Tongue (tissue), 2 donors: ENCODE data around the gene ZFP36L1. TPM values are rescaled to one million over a fixed set of nuclear protein-coding genes. Genes with fewer than 3 reads are reported as not detected.
A peak's percentile ranks its signal among the peaks of the same experiment; 100 is the strongest.

ENCODE experiments used
- DNase-seq: peaks from one replicate; pipeline ENCODE4 v3.0.0-alpha.2; 2015
- total RNA-seq: library from RNA; depleted of rRNA; stranded (reverse); fragments of >200 nt; gene quantifications from one replicate; pipeline ENCODE4 v1.2.3, GENCODE V29; 2014

The ZFP36L1 gene
- total RNA-seq, 1 donor from 2014 or later, result 282 TPM

DNA sequence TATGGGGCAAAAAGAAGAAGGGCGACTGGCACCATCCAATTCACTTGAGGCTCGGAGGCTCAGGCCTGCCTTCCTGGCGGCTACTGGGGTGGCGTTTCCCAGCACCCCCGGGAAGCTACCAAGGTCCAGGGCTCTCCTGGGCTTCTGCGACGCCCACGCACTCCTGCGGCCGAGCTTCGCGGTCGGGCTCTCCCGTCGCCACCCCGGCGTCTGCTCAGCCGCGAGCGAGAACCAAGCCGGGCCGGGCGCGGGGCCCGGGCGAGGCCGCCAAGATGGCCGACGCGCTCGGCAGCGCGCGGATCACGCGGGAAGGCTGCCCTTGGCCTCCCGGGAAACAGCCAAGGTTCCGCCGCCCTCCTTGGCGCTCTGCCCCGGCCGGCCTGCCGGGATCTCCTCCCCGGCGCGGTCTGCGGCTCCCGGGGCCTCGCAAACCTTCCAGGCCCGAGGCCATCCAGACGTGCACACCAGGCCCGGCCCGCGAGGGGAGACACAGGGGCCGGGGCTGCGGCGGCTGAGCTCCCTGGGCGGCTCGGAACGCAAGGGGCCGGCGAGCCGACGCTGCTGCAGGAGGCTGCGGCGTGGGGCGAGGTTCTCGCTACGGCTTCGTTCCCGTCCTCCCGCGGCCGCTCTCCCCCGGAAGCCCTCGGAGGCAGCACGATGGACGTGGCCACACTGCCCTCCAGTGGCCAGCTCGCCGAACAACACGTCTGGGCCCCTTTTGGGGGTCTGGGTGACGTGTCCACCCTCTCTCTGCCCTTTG, 23.5 kb upstream of the ZFP36L1 start:
- DNase-seq, result peak; percentile 97

DNA sequence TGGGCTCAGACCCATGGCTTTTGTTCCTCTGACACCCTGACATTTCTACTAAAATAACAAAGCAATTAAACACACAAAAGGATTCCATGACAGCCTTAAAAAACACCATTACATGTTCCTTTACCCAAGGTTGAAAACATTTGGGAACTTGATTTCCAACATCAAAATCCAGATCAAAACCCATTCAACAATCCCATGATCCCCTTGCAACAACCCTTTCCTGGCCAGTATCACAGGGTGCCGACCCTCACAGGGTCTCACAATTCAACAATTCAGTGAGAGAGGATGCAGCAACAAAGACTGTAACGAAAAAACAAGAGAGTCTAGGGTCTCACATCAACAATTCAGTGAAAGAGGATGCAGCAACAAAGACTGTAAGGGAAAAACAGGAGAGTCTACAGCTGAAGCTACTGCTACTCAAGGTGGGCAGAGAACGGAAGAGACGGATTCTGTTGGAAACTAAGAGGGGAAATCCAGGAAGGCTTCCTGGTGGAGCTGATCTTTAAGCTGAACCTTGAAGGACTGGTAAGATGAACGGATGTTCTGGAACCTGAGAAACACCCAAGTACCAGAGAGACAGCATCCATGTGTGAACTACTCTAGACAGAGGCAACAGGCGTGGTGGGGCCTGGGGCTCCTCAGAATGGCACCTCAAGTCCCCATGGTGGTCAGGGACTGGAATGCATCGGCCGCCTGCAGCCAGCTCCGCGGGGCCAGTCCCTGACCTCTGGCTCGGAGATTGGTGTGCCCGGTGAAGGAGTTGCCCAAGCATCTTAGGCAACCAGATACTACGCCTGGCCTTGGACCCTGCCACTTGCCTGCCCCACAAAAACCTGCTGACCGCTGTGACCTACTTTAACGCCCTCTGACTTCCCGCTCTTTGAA, 22.7 kb upstream of the ZFP36L1 start:
- DNase-seq, result no peak

DNA sequence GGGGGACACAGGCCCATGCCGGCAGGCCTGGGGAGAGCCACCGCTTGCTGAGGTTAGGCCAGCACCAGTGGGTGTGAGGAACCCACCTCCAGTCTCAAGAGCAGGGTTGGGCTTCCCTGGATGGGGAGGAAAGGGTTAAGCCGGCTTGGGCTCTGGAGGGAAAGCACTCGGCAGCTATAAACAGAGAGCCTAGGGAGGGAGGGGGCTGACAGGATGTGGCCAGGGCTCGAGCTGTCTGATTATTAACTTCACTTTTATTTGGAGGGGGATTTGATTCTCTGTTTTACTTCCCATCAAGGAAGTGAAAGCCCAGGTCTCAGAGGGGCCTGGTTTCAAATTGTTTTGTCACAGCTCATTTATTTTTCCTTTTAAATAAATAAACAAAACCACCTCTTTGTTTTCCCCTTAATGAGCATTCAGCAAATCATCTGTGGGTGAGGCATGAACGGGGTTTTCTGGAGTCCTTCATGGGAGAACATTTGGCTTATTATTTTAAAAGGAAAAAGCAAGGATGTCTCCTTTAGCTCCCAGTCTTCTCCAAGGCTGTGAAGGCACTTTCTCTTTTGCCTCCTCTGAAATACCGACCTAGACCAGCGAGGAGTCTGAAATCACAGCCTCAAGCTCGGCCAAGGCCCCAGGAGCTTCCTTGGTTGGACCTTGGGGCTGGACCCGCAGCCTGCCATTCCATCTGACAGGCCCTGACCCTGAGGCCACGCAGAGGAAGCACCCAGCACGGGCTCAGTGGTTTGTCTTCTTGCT, 21.9 kb upstream of the ZFP36L1 start:
- DNase-seq, result peak; percentile 86

DNA sequence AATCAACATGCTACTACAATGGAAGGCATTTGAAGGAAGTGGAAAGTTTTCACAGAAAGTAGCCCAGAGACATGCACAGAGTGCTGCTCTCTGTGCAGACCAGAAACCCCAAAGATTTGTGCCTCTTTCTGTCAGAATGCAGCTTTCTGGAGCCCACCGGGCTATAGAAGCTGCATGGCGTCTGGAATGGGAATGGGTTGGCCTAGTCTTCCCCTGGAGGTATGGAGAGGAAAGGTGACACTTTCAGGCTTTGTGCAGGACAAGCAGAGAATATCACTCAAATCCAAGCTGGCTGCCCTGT, 21.3 kb upstream of the ZFP36L1 start:
- no peak for DNase-seq

DNA sequence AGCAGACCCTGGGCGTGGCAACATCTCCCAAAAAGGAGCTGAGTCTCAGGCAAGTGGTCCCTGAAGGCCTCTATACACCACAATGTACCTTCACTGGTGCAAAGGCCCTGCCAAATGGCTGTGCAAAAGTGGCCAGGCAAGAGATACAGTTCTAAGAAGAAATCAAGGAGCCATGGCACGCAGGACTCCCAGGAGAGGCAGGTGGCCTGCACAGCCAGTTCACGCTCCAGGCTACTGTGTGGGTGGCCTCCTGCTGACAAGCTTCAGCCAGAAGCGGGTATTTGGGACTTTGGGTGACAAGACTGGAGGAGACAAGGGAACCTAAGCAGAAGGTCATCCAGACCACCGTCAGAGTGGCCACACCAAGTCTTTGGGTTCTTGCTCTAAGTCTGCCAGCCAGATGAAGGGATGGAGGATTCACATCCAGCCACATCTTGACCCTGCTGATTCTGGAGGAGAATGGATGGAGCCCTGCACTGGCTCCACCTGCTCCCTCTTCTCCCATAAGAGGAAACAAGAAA, 20.5 kb upstream of the ZFP36L1 start:
- no peak for DNase-seq

DNA sequence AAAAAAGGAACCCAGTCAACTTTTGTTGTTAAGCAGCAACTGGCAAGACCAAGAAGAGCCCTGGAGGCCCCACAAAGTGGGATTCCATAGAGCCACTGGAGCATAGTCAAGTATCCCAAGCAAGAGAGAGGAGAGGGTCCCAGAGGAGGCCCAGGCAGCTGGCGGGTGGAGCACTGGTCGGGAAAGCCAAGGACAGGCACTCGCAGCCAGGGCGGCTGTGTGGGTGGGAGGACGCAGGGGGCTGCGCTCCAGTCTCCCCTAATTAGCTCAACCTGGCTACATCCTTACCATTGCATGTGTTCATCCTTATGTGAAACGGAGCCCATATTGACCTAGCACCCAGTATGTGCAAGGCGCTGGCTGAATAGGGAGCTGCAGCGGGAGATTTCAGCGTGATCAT, 18.3 kb upstream of the ZFP36L1 start:
- no peak for DNase-seq

DNA sequence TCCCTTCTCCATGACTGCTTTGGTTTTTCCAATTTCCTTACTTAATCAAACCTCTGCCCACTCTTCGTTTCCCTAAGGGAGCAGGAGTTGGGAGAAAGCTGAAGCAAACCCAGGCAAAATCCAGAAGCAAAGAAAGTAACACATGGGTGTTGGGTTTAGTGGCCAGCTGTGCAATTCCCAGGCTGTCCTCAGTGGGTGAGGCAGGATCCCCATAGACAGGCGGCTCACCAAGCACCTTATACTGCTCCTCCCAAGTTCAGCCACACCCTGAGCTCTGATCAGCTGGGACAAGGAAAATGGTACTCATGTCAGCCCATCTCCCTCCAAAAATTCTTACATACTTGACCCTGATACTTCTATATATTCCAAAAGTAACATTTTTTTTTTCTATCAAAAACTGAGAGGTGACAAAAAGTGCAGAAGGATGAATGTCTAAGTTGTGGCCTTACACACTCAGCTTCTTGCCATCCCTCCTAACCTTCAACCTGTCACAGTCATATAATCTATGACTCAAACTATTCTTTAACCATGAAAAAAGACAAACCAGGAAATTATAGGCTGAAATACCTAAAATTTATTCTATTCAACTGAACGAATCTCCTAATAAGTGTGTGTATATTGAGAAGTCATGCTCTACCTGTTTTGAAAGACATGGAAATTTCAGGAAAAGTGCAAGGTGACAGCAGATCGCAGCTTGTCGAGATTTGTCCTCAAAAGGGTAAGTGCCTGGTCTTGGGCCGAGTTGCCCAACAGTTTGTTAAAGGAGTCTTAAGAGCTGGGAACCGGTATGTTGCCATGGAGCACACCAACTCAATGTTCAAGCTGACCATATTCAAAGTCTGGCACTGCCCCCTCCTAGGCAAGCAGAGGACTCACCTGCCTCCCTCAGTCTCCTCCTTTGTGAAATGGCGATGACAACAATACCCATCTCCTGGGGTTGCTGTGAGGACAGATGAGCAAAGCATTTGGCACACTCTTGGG, 17.6 kb upstream of the ZFP36L1 start:
- no peak for DNase-seq

DNA sequence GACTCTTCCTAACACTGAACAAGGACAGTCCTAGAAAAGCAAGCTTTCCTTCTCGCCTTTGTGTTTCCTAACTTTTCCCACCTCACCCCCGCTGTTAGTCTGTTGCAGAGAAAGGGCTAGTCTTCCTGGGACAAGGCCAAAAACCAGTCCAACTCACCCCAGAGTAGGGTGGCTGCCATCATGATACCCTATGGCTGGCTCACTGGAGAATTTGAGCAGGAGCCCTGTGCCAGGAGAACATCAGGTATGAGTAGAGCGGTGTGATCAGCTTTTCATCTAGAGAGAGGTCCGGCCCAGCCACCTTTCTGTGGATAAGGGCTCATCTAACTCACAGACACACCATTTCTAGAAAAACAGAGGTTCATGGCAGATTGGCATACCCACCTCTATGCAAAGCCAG, 16.7 kb upstream of the ZFP36L1 start:
- DNase-seq, result no peak

DNA sequence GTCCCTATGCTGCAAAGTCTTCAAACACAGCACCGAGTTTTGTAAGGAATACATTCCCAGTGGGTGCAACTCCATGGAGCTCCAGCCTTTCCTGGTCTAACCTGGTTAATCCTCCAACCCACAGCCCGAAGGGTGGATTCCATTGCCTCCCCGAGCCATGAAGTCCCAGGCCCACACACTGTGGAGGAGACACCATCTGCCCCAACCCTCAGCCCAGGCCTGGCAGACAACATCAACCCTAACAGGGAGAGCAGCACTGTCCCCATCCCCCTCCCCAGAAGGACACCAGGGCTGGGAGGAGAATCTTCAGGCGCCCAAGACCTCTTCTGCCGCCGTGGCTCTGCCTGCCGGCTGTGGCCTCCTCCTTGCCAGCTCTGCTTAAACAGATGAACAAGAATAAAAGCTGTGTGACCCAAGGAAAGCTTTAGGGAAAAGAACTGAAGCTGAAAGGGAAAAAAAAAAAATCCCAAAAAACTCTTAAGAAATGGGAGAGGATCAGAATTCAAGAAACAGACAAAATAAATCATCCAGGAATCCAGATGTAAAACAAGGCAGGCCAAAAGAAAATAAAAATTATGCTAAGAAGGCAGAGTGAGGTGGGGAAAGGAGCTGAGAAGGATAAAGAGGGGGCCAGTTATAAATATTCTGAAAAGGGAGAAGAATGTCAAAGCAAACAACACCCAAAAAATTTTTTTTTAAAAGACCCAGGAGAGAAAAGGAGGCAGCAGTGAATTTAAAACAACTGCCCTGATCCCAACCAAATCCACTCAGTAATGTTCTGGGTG, 16.0 kb upstream of the ZFP36L1 start:
- DNase-seq, result no peak

DNA sequence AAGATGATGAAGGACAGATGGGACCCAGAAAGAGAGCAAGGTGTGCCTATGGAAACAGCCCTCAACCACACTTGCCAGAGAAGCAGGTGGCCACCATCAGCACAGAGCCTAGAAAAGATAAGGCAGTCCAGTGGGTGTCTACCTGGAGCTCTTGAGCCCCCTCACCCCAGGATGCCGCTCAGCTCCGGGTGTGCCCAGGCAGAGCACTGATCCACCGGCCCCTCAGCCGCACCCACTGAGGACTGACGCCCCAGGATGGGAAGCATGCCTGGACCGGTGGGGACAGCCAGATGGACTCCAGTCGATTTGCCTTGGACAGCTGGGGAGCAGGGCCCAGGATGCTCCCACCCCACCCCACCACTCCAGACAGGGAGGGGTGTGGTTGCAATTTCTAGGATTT, 15.1 kb upstream of the ZFP36L1 start:
- DNase-seq, result no peak

DNA sequence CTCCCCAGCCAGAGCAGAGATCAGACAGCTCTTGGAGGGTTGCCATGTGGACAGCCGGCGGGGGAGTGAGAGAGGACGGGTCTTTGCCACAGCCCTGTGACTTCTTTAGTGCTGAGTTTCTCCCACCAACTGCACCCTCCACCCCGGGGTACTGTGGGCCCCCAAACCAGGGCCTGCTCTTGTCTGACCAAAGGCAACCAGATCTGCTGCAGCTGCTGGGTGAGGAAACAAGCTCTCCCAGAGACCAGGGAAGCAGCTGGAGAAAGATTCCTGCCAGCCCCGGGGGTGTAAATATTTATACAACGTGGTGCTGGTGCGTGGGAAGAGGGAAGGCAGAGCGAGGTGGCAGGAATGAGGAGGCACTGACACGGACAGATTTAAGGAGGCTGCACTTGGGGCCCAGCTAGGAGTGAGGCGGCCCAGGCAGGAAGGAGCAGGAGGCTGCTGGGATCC, 14.3 kb upstream of the ZFP36L1 start:
- peak; percentile 95 for DNase-seq

DNA sequence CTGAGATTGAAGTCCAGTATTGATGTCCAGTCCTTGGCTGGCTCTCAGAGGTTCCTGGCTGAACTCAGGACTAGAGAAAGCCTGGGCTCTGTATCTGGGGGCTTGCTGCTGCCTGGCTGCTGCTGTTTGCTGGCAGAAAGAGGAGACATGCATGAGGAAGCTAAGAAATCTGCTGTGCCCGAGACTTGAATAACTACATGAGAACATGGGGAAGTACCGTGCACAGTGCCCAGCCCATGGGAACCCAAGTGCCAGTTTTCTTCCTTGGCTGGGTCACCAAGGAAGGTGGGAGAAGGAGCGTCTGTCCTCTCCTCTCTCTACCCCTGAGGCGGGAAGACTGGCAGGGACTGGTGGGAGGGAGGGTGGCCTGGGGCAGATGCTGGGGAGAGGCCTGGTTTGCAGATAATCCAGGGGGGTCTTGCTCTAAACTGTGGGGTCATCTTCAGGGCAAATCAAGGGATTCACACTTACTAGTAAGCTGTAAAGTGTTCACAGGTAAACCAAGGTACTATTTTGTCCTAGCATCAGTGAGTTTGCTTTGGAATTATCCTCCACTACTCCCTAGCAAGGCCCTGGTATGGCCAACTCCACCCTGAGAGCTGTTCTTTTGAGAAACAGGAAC, 13.8 kb upstream of the ZFP36L1 start:
- DNase-seq, result no peak

DNA sequence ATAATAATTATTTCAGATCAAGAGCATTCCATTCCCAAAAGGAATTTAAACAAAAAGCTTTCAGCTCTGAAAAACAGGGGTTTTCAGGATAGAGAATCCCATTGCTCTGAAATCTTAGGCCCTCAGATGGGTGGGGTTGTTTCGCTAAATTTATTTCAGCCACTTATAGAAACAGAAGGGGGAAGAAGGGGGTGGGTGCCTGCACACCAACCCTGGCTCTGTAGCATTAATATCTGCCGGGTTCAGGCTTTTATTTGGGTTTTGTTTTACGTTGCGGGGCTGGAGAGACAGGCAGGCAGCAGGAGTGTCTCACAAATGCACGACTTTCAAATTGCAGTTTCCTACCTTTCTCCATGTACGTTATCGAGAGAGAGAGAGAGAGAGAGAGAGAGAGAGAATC, 12.5 kb upstream of the ZFP36L1 start:
- peak; percentile 66 for DNase-seq

DNA sequence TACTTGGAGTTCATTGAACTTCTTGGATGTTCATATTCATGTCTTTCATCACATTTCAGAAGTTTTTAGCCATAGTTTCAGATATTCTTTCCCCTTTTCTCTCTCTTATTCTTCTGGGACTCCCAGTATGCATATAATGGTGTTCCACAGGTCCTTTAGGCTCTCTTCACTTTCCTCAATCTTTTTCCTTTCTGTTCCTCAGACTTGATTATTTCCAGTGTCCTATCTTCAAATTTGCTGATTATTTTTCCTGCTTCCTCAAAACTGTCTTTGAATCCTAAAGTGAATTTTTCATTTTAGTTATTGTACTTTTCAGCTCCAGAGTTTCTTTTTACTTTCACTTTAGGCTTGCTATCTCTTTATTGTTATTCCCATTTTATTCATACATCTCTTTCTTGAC, 8.8 kb upstream of the ZFP36L1 start:
- no peak for DNase-seq

DNA sequence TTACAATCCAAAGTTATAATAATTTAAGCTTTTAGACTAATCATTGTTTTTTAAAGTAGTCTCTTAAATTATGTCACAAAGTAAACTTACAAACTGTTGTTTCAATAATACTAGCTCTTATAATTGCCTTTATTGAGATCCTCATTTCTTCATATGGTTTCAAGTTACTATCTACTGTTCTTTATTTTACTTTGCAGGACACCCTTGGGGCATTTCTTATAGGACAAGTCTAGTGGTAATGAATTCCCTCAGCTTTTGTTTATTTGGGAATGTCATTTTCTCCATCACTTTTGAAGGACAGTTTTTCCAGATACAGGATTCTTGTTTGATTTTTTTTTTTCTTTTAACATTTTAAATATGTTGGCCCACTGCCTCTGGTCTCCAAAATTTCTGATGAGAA, 8.1 kb upstream of the ZFP36L1 start:
- no peak for DNase-seq

DNA sequence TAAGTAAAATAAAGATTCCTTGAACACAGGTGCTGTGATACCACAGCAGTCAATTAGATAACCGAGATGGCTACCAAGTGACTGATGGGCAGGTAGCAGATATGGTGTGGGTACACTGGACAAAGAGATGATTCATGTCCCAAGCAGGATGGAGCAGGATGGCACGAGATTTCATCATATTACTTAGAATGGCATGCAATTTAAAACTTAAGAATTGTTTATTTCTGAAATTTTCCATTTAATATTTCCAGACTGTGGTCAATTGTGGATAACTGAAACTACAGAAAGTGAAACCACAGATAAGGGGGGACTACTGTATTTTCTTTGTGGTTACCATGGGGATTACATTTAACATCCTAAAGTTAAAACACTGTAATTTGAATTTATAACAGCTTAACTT, 7.5 kb upstream of the ZFP36L1 start:
- no peak for DNase-seq

DNA sequence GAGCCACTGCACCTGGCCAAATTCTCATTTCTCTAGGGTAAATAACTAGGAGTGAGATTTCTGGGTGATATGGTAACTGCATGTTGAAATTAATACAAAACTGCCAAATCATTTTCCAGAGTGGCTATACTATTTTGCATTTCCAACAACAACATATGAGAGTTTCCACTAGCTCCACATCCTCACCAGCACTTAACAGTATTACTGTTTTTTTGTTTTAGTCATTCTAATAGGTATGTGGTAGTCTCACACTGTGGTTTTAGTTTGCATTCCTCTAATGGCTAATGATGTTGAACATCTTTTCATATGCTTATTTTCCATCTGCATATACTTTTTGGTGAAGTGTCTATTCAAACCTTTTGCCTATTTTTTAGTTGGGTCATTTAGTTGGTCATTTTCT, 5.8 kb upstream of the ZFP36L1 start:
- no peak for DNase-seq

DNA sequence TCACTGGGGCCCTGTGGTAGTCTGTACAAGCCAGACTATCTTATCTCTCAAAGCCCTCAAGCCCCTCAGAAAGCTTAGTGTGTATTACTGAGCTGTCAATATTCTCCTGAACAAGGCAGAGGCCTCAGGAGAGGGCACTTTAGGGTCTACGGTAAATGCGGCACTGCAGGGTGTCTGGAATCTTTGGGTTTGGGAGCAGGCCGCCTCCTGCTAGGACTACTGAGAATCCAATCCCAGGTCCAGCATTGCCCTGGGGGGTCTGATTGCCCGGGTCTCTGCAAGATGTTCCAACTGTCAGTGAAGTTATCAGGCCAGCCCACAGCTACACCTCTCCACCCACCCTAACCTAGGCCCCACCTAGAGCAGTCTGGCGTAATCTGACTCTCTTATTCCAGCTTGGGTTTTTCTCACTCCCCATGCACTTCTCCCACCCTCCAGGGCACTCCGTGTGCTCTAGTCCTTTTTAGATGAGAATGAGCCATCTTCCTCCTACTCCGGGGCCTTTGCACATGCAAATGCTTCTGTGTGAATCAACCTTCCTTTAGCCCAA, 4.3 kb upstream of the ZFP36L1 start:
- DNase-seq, result no peak

DNA sequence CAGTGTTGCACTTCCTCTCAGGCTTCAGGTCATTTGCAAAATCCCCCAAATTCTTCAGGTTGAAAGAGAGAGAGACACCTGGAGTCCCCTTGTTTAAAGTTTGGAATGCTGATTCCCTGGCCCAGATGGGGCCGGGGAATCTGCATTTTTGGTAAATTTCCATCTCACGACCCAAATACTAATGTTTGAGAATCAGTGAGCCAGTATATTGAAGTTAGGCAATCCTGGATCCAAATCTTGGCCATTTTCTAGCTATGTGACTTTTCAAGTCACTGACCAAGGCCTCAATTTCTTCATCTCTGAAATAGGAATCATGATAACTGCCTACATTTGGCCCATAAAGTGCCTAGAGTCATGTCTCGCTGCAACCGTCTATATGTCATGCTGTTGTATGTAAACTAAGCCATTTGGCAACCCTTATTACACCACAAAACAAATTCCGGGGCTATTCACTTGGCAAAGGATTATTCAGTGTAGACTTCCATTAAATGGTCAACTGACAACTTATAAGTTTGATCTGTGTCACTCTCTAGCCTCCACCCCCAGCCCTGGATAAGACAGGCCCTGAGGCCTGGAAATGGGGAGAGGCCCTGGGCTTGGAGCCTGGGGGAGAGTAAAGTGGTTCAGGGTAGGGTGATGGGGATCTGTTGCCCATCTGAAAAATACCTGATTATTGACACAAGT, 3.7 kb upstream of the ZFP36L1 start:
- DNase-seq, result no peak
